Measurements from ENCODE around the gene COA1.
"Not testable (repeated sequence)": the region's sequence is repeated elsewhere in the genome, so short reads cannot be mapped to it uniquely, and the experiment has no call there.

Gene COA1

DNA sequence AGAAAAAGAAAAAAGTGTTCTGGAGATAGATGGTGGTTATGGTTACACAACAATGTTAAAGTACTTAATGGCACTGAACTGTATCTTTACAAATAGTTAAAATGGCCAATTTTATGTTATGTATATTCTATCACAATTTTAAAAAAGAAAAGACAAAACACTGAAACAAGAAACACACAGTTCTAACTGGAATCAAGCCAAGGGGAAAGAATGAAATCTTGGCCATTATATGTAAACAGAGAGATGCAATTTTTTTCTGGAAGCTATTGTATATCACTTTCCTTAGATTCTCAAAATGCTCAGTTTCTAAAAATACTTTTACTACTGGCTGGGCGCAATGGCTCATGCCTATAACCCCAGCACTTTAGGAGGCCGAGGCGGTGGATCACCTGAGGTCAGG, 4.1 kb downstream of the COA1 start:
- DNase-seq = no peak

DNA sequence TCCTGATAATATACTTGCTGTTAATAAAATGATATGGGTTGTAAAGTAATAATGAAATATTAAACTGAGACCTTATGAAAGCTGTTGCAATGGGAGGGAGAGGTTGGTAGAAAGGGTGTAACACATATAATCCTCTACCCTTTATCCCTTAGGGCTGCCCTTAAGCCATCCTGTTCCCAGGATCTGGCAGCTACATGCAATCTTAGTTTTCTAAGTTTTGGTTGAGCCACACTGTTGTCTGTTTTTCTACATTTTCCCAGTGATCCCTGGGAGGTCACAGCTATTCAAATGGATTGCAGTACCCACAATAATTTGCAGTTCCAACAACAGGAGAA, 6.3 kb downstream of the COA1 start:
- no peak for DNase-seq

DNA sequence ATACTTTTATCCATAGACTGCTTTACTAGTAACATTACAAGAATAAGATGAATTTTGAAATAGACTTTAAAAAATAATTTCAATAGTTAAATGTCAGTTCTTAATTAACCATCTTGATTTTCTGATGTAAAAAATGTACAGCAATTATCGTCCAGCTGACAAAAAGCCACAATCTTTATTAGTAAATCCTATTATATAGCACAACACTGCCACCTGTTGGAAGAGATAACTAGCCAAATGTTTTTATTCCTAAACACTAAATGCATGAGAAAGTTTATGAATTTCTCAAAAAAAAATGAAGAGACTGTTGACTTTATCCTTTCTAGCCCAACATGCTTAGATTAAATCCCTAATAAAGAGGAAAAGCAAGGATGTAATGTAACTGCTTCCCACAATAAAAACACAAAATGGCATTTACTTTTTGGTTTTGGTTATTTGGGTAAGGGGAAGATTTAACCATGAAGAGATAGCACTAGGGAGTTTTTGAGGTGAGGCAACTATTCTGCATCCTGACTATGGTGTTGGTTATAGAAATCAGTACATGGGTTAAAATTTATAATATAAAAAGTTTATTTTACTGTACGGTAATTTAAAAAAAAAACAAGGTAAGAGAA, 8.0 kb downstream of the COA1 start:
- DNase-seq = peak in 1 of 2 experiments; percentile 1

- no peak for DNase-seq
These were observed 12.7 kb downstream of the COA1 start for GRCh38 chr7:43716598-43716997.

DNA sequence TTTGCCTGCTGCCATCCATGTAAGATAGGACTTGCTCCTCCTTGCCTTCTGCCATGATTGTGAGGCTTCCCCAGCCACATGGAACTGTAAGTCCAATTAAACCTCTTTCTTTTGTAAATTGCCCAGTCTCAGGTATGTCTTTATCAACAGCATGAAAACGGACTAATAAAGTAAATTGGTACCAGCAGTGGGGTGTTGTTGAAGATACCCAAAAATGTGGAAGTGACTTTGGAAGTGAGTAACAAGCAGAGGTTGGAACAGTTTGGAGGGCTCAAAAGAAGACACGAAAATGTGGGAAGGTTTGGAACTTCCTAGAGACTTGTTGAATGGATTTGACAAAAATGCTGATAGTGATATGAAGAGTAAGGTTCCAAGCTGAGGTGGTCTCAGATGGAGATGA, 13.4 kb downstream of the COA1 start:
- not testable (repeated sequence) for DNase-seq

- DNase-seq = no peak
These were observed 17.8 kb downstream of the COA1 start for GRCh38 chr7:43711503-43711902.

- not testable (repeated sequence) for DNase-seq
These were observed 21.3 kb downstream of the COA1 start for GRCh38 chr7:43708055-43708454.

DNA sequence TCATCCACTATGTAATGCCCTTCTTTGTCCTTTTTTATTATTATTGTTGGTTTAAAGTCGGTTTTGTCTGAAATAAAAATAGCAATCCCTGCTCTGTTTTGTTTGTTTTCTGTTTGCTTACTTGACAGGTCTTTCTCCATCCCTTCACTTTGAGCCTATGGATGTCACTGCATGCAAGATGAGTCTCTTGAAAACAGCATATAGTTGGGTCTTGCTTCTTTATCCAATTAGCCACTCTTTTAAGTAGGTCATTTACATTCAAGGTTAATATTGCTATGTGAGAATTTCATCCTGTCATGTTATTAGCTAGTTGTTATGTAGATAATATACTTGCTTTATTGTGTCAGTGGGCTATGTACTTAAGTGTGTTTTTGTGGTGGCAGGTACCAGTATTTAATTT, 25.8 kb downstream of the COA1 start:
- no peak for DNase-seq

GRCh38 chr7:43702974-43703373, 26.3 kb downstream of the COA1 start:
- DNase-seq = no peak

DNA sequence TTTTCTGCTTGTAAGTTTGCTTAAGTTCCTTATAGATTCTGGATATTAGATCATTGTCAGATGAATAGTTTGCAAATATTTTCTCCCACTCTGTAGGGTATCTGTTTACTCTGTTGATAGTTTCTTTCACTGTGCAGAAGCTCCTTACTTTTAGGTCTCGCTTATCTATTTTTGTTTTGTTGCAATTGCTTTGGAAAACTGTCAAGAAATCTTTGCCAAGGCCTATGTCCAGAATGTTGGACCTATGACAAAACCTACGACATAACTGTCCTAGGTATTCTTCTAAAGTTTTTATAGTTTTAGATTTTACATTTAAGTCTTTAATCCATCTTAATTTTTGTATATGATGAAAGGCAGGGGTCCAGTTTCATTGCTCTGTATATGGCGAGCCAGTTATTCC, 27.4 kb downstream of the COA1 start:
- DNase-seq = no peak

- DNase-seq = no peak
These were observed 27.8 kb downstream of the COA1 start for GRCh38 chr7:43701500-43701854.

- DNase-seq = no peak
These were observed 28.4 kb downstream of the COA1 start for GRCh38 chr7:43700646-43701499.

GRCh38 chr7:43700059-43700501, 29.2 kb downstream of the COA1 start:
- DNase-seq = no peak

DNA sequence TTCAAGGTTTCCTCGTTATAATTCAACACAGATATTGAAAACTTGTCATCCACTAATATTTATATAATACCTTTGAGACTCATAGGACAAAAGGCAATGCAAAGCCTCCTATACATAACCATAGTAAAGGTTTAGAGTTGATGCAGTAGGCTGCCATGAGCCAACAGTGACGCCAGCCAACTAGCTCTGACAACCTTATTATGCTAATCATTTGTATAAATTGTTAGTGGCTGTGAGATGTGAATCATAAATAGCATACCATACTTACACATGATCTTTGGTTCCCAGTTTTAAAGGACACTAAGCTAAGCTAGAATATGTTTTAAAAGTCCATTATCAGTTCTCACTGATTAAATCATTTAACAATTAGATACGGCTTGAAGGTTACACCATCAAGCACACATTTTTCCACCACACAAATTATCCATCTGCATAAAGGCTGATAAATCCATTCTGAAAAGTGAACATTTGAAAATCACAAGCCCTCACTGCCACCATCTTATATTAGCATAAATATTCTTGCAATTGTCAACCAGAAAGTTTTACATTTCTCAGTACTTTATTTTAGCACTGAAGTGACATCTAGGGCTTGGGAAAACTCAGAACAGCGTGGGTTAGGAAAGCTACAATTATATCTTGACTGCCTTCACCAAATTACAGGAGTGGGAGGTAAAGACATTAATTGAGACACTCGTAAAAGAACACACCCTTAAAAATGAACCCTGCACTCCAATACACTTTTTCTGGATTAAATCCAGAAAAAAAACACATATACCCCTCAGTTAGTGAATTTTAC, 30.7 kb downstream of the COA1 start:
- no peak for DNase-seq

- no peak for DNase-seq
These were observed 31.6 kb downstream of the COA1 start for GRCh38 chr7:43697690-43698089.

- no peak for DNase-seq
These were observed 34.0 kb downstream of the COA1 start for GRCh38 chr7:43695365-43695764.

DNA sequence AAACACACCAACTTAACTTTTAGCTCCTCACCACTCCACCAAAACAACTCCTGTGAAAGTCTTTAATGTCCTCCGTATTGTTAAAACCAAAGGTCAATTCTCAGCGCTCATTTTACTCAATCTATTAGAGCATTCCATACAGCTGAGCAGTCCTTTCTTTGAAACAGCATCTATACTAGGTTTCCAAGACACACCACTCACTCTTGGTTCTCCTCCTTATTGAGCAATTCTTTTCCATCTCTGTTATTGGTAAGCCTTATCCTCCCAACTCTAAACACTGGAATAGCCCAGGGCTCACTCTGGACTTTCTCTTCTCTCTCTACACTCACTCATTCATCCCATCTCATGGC, 34.9 kb downstream of the COA1 start:
- no peak for DNase-seq

GRCh38 chr7:43693687-43694398, 35.5 kb downstream of the COA1 start:
- no peak for DNase-seq

GRCh38 chr7:43692582-43693373, 36.5 kb downstream of the COA1 start:
- no peak for DNase-seq

- DNase-seq = no peak
These were observed 37.7 kb downstream of the COA1 start for GRCh38 chr7:43691611-43692010.

GRCh38 chr7:43689115-43689514, 40.2 kb downstream of the COA1 start:
- no peak for DNase-seq

DNA sequence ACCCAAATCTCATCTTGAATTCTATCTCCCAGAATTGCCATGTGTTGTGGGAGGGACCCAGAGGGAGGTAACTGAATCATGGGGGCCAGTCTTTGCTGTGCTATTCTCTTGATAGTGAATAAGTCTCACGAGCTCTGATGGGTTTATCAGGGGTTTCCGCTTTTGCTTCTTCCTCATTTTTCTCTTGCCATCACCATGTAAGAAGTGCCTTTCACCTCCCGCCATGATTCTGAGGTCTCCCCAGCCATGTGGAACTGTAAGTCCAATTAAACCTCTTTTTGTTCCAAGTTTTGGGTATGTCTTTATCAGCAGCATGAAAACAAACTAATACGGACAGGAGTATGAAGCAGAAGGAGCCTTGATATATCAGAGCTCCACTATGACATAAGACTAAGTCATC, 41.5 kb downstream of the COA1 start:
- not testable (repeated sequence) for DNase-seq

GRCh38 chr7:43686991-43687390, 42.3 kb downstream of the COA1 start:
- no peak for DNase-seq

Data from NCI-H187 (cell line).